ENCODE data around the gene BTBD9. TPM values are rescaled to one million over a fixed set of nuclear protein-coding genes. Genes with fewer than 3 reads are reported as not detected.
"Not testable (repeated sequence)": the region's sequence is repeated elsewhere in the genome, so short reads cannot be mapped to it uniquely, and the experiment has no call there.

BTBD9 gene
- total RNA-seq, 1 donor = 21.4 TPM

- no peak overlapping the region for H3K4me3 ChIP-seq (ENCODE audit: low read depth, low read length)
- no peak for DNase-seq (ENCODE audit: low read depth)
- no peak for TF ChIP-seq CTCF (IDR thresholded peaks at IDR 0.05; ENCODE audit: insufficient read depth, low read length)
Measured at GRCh38 chr6:38127284-38127683, 512.4 kb downstream of the BTBD9 start.

DNA sequence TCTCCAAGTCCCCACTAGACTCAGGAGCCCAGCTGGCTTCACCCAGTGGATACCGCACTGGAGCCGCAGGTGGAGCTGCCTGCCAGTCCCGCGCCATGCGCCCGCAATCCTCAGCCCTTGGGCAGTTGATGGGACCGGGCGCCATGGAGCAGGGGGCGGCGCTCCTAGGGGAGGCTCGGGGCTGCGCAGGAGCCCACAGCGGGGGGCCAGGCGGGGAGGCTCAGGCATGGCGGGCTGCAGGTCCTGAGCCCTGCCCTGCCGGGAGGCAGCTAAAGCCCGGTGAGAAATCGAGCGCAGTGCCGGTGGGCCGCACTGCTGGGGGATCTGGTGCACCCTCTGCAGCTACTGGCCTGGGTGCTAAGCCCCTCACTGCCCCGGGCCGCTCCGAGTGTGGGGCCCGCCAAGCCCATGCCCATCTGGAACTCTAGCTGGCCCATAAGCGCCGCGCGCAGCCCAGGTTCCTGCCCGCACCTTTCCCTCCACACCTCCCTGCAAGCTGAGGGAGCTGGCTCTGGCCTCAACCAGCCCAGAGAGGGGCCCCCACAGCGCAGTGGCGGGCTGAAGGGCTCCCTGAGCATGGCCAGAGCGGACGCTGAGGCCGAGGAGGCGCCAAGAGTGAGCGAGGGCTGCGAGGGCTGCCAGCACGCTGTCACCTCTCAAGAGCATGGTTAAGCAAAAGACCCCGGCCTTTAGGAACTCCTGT lies 515.4 kb downstream of the BTBD9 start:
- not testable (repeated sequence) for H3K4me3 ChIP-seq (ENCODE audit: low read depth, low read length); DNase-seq (ENCODE audit: low read depth)

- DNase-seq (ENCODE audit: low read depth) = no peak
- no peak overlapping the region for H3K4me3 ChIP-seq (ENCODE audit: low read depth, low read length)
- no peak for TF ChIP-seq CTCF (IDR thresholded peaks at IDR 0.05; ENCODE audit: insufficient read depth, low read length)
Measured at GRCh38 chr6:38119516-38119915, 520.2 kb downstream of the BTBD9 start.

GRCh38 chr6:38118791-38119365 lies 520.9 kb downstream of the BTBD9 start:
- no peak overlapping the region for H3K4me3 ChIP-seq (ENCODE audit: low read depth, low read length)
- TF ChIP-seq CTCF (IDR thresholded peaks at IDR 0.05; ENCODE audit: insufficient read depth, low read length) = no peak
- no peak for DNase-seq (ENCODE audit: low read depth)

Small RNA genes within 50 kb of the gene (small RNA-seq; reads per million reads assigned to genes)
- gene RF00019 (not detected), gene RF00279 (not detected)

Other genes with a start within 250 kb of the BTBD9 start
- 79.1 and 150 TPM in 2 replicates for gene GLO1, start 63.2 kb upstream of the BTBD9 start, total RNA-seq (ENCODE audit: low replicate concordance)
- 0.08 TPM in 1 of 2 replicates, not detected in the other for gene DNAH8, start 75.4 kb upstream of the BTBD9 start, total RNA-seq (ENCODE audit: low replicate concordance)